ENCODE measurements around the gene GSTM5. TPM values are rescaled to one million over a fixed set of nuclear protein-coding genes. Genes with fewer than 3 reads are reported as not detected.
"Not testable (repeated sequence)": the region's sequence is repeated elsewhere in the genome, so short reads cannot be mapped to it uniquely, and the experiment has no call there.

The GSTM5 gene
- polyA plus RNA-seq (ENCODE audit: insufficient read length), result 44.7 TPM
- long read RNA-seq, donor 1, partial matches to known transcripts, result 9 of 12 reads
- long read RNA-seq, donor 1, other reads (novel, unspliced or antisense), result 0 of 12 reads
- long read RNA-seq, donor 2, transcript GSTM5-201 (8 exons, 1,555 nt), result major isoform, 8 of 8 reads
- long read RNA-seq, donor 2, partial matches to known transcripts, result 0 of 8 reads
- long read RNA-seq, donor 2, other reads (novel, unspliced or antisense), result 0 of 8 reads
- long read RNA-seq, donor 3, partial matches to known transcripts, result 98 of 162 reads
- long read RNA-seq, donor 3, other reads (novel, unspliced or antisense), result 61 of 162 reads
- long read RNA-seq, donor 4, partial matches to known transcripts, result 0 of 1 reads
- long read RNA-seq, donor 4, other reads (novel, unspliced or antisense), result 0 of 1 reads
- long read RNA-seq, donor 5, transcript GSTM5-201 (8 exons, 1,555 nt), result major isoform, 6 of 13 reads
- long read RNA-seq, donor 5, partial matches to known transcripts, result 0 of 13 reads
- long read RNA-seq, donor 5, other reads (novel, unspliced or antisense), result 6 of 13 reads
- long read RNA-seq, donor 6, transcript GSTM5-201 (8 exons, 1,555 nt), result major isoform, 5 of 14 reads
- long read RNA-seq, donor 6, partial matches to known transcripts, result 9 of 14 reads
- long read RNA-seq, donor 6, other reads (novel, unspliced or antisense), result 0 of 14 reads
- long read RNA-seq, donor 7, full-length matches to known transcripts, result 13 of 23 reads
- long read RNA-seq, donor 7, partial matches to known transcripts, result 5 of 23 reads
- long read RNA-seq, donor 7, other reads (novel, unspliced or antisense), result 5 of 23 reads
- long read RNA-seq, donor 8, result 0 reads

- not testable (repeated sequence) for DNase-seq
Observed at GRCh38 chr1:109711593-109712320, at the start of gene GSTM5. Gene GSTM5, plus strand, starts transcription at chr1:109712251. Its CDS starts 62 bp downstream, at chr1:109712313.

GRCh38 chr1:109664671-109665070, 47.4 kb upstream of the GSTM5 start:
- no peak for DNase-seq

- DNase-seq, result peak; percentile 93
Observed at GRCh38 chr1:109667452-109668122, 44.5 kb upstream of the GSTM5 start, which contains the start of gene GSTM2. Gene GSTM2, plus strand, starts transcription at chr1:109668057. Its CDS starts 59 bp downstream, at chr1:109668116.

- no peak for DNase-seq
Observed at GRCh38 chr1:109668123-109668775, 43.8 kb upstream of the GSTM5 start.

GRCh38 chr1:109669246-109669948, 42.7 kb upstream of the GSTM5 start:
- DNase-seq, result no peak

GRCh38 chr1:109669949-109670302, 42.1 kb upstream of the GSTM5 start:
- not testable (repeated sequence) for DNase-seq

- DNase-seq, result no peak
Observed at GRCh38 chr1:109671067-109671466, 41.0 kb upstream of the GSTM5 start.

GRCh38 chr1:109673861-109674260, 38.2 kb upstream of the GSTM5 start:
- DNase-seq, result not testable (repeated sequence)

GRCh38 chr1:109676683-109677381, 35.2 kb upstream of the GSTM5 start:
- DNase-seq, result not testable (repeated sequence)

GRCh38 chr1:109677459-109677858, 34.6 kb upstream of the GSTM5 start:
- no peak for DNase-seq

GRCh38 chr1:109678637-109679036, 33.4 kb upstream of the GSTM5 start:
- DNase-seq, result not testable (repeated sequence)

- DNase-seq, result not testable (repeated sequence)
Observed at GRCh38 chr1:109684777-109685176, 27.3 kb upstream of the GSTM5 start.

GRCh38 chr1:109685399-109685798, 26.7 kb upstream of the GSTM5 start:
- not testable (repeated sequence) for DNase-seq

GRCh38 chr1:109685890-109686289, 26.2 kb upstream of the GSTM5 start:
- DNase-seq, result not testable (repeated sequence)

- not testable (repeated sequence) for DNase-seq
Observed at GRCh38 chr1:109687109-109687508, 24.9 kb upstream of the GSTM5 start.

GRCh38 chr1:109687641-109688499, 24.2 kb upstream of the GSTM5 start, which contains the start of gene GSTM1:
Gene GSTM1, plus strand, starts transcription at chr1:109687817. Its CDS starts 57 bp downstream, at chr1:109687874.
- no peak for DNase-seq

GRCh38 chr1:109689844-109690405, 22.1 kb upstream of the GSTM5 start:
- DNase-seq, result no peak

GRCh38 chr1:109691759-109692158, 20.3 kb upstream of the GSTM5 start:
- no peak for DNase-seq
